ENCODE results near the gene SUMF2. TPM values are rescaled to one million over a fixed set of nuclear protein-coding genes. Genes with fewer than 3 reads are reported as not detected.
"Not testable (repeated sequence)": the region's sequence is repeated elsewhere in the genome, so short reads cannot be mapped to it uniquely, and the experiment has no call there.

SUMF2 gene
- total RNA-seq, 1 experiment from 2014 or later = 99.6 TPM

DNA sequence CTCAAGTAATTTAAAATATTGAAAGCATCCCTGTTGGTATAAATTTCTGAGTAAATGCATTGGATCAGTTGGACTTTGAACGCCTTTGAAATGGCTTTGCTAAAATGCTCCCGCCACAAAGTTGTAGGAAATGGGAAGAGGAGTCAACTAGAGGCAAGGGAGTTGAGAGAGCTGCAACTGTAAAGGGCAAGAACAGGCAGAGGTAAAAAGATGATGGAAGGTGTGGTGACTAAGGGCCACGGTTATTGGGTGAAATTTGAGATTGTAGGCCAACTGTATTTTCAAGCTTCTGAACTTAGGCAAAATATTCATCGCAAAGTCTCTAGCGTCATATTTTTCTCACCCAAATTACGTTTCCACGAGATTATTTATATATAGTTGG is 595 bp upstream of the SUMF2 start:
- no peaks in the 10 kb centered on the region for H3K9me3 Mint-ChIP-seq
- ATAC-seq = peak; percentile 2; the same call in 1 of the 2 replicates
- H3K4me1 Mint-ChIP-seq = peaks cover 16% of the 10 kb centered on the region
- no peaks in the 10 kb centered on the region for H3K27me3 Mint-ChIP-seq (ENCODE audit: low read depth)
- ChIA-PET CTCF (interaction anchor here (0.5 to 2.3 kb wide), 4 partner anchors 11 to 18 kb away, joined by 3 to 13 read pairs (median 6); partner anchors contain the start of genes CCT6A and PSPH), POLR2A (interaction anchor here (1.7 to 2.9 kb wide), 2 partner anchors 12 to 30 kb away, joined by 11 to 41 read pairs; partner anchors contain the start of genes CCT6A and PSPH)
- TF ChIP-seq, protein P1, sequence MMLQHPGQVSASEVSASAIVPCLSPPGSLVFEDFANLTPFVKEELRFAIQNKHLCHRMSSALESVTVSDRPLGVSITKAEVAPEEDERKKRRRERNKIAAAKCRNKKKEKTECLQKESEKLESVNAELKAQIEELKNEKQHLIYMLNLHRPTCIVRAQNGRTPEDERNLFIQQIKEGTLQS (CRISPR knock-in tag; conservative IDR thresholded peaks at IDR 0.05) = no peak
- peak; percentile 23; the same call in 1 of the 2 replicates for TF ChIP-seq NFATC4 (CRISPR knock-in tag; IDR thresholded peaks at IDR 0.05)
- peak overlapping the region; percentile 83 for H3K27ac Mint-ChIP-seq
- DNase-seq (ENCODE audit: low spot score) = no peak
- peak overlapping the region; percentile 90 for H3K4me3 Mint-ChIP-seq
- H3K36me3 Mint-ChIP-seq = peaks cover 55% of the 10 kb centered on the region

DNA sequence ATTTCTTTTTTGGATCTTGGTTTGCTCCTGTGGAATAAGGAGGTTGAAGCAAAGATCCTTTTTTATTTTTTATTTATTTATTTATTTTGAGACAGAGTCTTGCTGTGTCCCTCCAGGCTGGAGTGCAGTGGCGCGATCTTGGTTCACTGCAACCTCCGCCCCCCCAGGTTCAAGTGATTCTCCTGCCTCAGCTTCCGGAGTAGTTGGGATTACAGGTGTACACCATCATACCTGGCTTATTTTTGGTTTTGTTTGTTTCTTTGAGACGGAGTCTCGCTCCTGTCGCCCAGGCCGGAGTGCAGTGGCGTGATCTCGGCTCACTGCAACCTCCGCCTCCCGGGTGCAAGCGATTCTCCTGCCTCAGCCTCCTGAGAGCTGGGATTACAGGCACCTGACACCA is 2.3 kb downstream of the SUMF2 start:
- H3K9me3 Mint-ChIP-seq; POLR2A ChIA-PET; H3K27me3 Mint-ChIP-seq (ENCODE audit: low read depth); ATAC-seq; DNase-seq (ENCODE audit: low spot score); H3K27ac Mint-ChIP-seq; H3K4me3 Mint-ChIP-seq; CTCF ChIA-PET: not testable (repeated sequence)
- Mint-ChIP-seq H3K4me1 (peaks cover 16% of the 10 kb centered on the region), H3K36me3 (peaks cover 48% of the 10 kb centered on the region)

DNA sequence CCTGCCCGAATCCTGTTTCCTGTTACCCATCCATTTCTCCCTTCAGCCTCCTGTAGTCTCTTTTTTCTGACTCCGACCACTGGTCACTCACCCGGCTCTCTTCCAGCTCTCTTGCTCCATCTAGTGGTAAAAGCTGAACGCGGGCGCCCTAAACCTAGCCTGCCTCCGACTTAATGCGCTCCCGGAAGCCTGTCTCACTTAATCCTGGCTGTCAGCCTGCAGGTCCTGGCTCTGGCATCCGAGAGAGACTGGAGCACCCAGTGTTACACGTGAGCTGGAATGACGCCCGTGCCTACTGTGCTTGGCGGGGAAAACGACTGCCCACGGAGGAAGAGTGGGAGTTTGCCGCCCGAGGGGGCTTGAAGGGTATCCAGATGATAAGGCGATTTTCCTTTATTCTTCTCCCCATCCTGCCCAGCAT is 10.3 kb downstream of the SUMF2 start:
- ChIA-PET POLR2A (interaction anchor here (0.6 to 2.6 kb wide), 3 partner anchors 9 to 42 kb away, joined by 4 to 16 read pairs (median 13); partner anchors contain the start of genes CCT6A and PSPH), CTCF (interaction anchor here (0.5 to 2.4 kb wide), 18 partner anchors 9 to 433 kb away, joined by 3 to 18 read pairs (median 5); partner anchors contain the start of genes CCT6A, NIPSNAP2, PHKG1 and PSPH)
- H3K4me1 Mint-ChIP-seq = peaks cover 3% of the 10 kb centered on the region
- peaks cover 41% of the 10 kb centered on the region for H3K36me3 Mint-ChIP-seq
- TF ChIP-seq, protein P2, sequence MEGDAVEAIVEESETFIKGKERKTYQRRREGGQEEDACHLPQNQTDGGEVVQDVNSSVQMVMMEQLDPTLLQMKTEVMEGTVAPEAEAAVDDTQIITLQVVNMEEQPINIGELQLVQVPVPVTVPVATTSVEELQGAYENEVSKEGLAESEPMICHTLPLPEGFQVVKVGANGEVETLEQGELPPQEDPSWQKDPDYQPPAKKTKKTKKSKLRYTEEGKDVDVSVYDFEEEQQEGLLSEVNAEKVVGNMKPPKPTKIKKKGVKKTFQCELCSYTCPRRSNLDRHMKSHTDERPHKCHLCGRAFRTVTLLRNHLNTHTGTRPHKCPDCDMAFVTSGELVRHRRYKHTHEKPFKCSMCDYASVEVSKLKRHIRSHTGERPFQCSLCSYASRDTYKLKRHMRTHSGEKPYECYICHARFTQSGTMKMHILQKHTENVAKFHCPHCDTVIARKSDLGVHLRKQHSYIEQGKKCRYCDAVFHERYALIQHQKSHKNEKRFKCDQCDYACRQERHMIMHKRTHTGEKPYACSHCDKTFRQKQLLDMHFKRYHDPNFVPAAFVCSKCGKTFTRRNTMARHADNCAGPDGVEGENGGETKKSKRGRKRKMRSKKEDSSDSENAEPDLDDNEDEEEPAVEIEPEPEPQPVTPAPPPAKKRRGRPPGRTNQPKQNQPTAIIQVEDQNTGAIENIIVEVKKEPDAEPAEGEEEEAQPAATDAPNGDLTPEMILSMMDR (IDR thresholded peaks at IDR 0.05) = peak; percentile 85
- TF ChIP-seq ESRRA (CRISPR knock-in tag; IDR thresholded peaks at IDR 0.05; ENCODE audit: borderline replicate concordance) = no peak
- H3K4me3 Mint-ChIP-seq = no peak overlapping the region
- H3K27me3 Mint-ChIP-seq (ENCODE audit: low read depth) = no peaks in the 10 kb centered on the region
- DNase-seq (ENCODE audit: low spot score) (peak; percentile 86), ATAC-seq (peak; percentile 94)
- H3K27ac Mint-ChIP-seq = peak overlapping the region; percentile 98
- no peaks in the 10 kb centered on the region for H3K9me3 Mint-ChIP-seq

DNA sequence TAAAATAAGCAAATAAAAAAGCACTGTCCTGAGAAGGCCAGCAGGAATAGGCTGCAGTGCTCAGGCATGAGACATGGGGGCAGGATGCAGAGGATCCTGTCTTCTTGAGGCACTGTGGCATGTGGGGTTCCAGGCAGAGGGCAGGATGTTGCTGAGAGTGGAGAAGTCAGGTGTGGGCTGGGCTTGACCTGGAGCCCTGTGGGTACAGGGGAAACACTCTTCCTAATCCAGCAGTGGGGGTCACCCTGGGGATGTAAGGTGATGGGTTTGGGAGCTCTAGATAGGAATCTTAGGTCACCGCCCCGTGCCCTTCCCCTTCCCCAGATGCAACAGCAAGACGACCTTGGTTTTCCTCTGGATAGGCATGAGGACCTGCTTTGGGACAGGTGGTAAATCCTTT is 13.6 kb downstream of the SUMF2 start:
- Mint-ChIP-seq H3K27me3 (ENCODE audit: low read depth) (no peaks in the 10 kb centered on the region), H3K27ac (no peak overlapping the region), H3K9me3 (no peaks in the 10 kb centered on the region), H3K36me3 (peaks cover 41% of the 10 kb centered on the region), H3K4me1 (peaks cover 3% of the 10 kb centered on the region), H3K4me3 (no peak overlapping the region)
- ATAC-seq = no peak
- TF ChIP-seq PRRX2 (CRISPR knock-in tag; IDR thresholded peaks at IDR 0.05) (no peak), TEAD1 (CRISPR knock-in tag; IDR thresholded peaks at IDR 0.05) (no peak), ZNF423 (CRISPR knock-in tag; IDR thresholded peaks at IDR 0.05) (no peak), NR1H2 (CRISPR knock-in tag; IDR thresholded peaks at IDR 0.05) (no peak), FOXP1 (CRISPR knock-in tag; IDR thresholded peaks at IDR 0.05; ENCODE audit: borderline replicate concordance) (no peak), JAZF1 (CRISPR knock-in tag; IDR thresholded peaks at IDR 0.05) (no peak)
- POLR2A ChIA-PET = interaction anchor here (1.1 kb wide), 1 partner anchor 43 kb away, joined by 3 read pairs; no protein-coding TSS in a partner anchor
- DNase-seq (ENCODE audit: low spot score) = no peak
- CTCF ChIA-PET = interaction anchor here (1.0 kb wide), 1 partner anchor 12 kb away, joined by 5 read pairs; no protein-coding TSS in a partner anchor

DNA sequence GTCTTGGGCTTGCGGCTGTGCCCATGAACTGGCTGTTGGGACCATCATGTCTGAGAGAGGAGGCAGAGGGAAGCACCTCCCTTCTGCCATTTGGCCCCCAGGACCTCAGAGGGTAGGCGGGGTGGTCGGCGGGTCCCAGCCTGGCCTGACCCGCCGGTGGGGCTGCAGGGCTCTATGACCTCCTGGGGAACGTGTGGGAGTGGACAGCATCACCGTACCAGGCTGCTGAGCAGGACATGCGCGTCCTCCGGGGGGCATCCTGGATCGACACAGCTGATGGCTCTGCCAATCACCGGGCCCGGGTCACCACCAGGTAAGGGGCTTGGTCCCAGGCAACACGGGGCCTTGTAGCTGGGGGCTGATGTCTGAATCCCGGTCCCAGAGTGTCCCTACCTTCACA is 14.1 kb downstream of the SUMF2 start:
- peaks cover 3% of the 10 kb centered on the region for H3K4me1 Mint-ChIP-seq
- no peak overlapping the region for H3K4me3 Mint-ChIP-seq
- ChIA-PET POLR2A (interaction anchor here (1.1 kb wide), 1 partner anchor 44 kb away, joined by 3 read pairs; no protein-coding TSS in a partner anchor), CTCF (interaction anchor here (1.0 kb wide), 1 partner anchor 13 kb away, joined by 5 read pairs; no protein-coding TSS in a partner anchor)
- H3K27ac Mint-ChIP-seq = no peak overlapping the region
- H3K36me3 Mint-ChIP-seq = peaks cover 36% of the 10 kb centered on the region
- H3K9me3 Mint-ChIP-seq = no peaks in the 10 kb centered on the region
- ATAC-seq = no peak
- H3K27me3 Mint-ChIP-seq (ENCODE audit: low read depth) = no peaks in the 10 kb centered on the region
- no peak for DNase-seq (ENCODE audit: low spot score)
- TF ChIP-seq JUN (CRISPR knock-in tag; IDR thresholded peaks at IDR 0.05) (no peak), TP53 (CRISPR knock-in tag; IDR thresholded peaks at IDR 0.05) (no peak), ELF4 (CRISPR knock-in tag; IDR thresholded peaks at IDR 0.05; ENCODE audit: low read depth) (no peak), CREB1 (CRISPR knock-in tag; IDR thresholded peaks at IDR 0.05) (no peak), RELA (CRISPR knock-in tag; IDR thresholded peaks at IDR 0.05; ENCODE audit: borderline replicate concordance) (no peak), JAZF1 (CRISPR knock-in tag; IDR thresholded peaks at IDR 0.05) (no peak)
- TF ChIP-seq, protein P3, sequence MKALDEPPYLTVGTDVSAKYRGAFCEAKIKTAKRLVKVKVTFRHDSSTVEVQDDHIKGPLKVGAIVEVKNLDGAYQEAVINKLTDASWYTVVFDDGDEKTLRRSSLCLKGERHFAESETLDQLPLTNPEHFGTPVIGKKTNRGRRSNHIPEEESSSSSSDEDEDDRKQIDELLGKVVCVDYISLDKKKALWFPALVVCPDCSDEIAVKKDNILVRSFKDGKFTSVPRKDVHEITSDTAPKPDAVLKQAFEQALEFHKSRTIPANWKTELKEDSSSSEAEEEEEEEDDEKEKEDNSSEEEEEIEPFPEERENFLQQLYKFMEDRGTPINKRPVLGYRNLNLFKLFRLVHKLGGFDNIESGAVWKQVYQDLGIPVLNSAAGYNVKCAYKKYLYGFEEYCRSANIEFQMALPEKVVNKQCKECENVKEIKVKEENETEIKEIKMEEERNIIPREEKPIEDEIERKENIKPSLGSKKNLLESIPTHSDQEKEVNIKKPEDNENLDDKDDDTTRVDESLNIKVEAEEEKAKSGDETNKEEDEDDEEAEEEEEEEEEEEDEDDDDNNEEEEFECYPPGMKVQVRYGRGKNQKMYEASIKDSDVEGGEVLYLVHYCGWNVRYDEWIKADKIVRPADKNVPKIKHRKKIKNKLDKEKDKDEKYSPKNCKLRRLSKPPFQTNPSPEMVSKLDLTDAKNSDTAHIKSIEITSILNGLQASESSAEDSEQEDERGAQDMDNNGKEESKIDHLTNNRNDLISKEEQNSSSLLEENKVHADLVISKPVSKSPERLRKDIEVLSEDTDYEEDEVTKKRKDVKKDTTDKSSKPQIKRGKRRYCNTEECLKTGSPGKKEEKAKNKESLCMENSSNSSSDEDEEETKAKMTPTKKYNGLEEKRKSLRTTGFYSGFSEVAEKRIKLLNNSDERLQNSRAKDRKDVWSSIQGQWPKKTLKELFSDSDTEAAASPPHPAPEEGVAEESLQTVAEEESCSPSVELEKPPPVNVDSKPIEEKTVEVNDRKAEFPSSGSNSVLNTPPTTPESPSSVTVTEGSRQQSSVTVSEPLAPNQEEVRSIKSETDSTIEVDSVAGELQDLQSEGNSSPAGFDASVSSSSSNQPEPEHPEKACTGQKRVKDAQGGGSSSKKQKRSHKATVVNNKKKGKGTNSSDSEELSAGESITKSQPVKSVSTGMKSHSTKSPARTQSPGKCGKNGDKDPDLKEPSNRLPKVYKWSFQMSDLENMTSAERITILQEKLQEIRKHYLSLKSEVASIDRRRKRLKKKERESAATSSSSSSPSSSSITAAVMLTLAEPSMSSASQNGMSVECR (CRISPR knock-in tag; IDR thresholded peaks at IDR 0.05; ENCODE audit: borderline replicate concordance) = no peak
